Measurements from ENCODE around the gene MYO1C.
"Not testable (repeated sequence)": the region's sequence is repeated elsewhere in the genome, so short reads cannot be mapped to it uniquely, and the experiment has no call there.

DNA sequence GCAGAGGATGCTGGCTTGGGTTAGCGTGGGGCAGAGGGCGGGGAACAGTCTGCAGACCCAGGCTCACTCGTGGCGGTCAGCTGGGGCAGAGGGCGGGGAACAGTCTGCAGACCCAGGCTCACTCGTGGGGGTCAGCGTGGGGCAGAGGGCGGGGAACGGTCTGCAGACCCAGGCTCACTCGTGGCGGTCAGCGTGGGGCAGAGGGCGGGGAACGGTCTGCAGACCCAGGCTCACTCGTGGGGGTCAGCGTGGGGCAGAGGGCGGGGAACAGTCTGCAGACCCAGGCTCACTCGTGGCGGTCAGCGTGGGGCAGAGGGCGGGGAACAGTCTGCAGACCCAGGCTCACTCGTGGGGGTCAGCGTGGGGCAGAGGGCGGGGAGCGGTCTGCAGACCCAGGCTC lies 16.2 kb upstream of the MYO1C start:
- TF ChIP-seq, protein P1, sequence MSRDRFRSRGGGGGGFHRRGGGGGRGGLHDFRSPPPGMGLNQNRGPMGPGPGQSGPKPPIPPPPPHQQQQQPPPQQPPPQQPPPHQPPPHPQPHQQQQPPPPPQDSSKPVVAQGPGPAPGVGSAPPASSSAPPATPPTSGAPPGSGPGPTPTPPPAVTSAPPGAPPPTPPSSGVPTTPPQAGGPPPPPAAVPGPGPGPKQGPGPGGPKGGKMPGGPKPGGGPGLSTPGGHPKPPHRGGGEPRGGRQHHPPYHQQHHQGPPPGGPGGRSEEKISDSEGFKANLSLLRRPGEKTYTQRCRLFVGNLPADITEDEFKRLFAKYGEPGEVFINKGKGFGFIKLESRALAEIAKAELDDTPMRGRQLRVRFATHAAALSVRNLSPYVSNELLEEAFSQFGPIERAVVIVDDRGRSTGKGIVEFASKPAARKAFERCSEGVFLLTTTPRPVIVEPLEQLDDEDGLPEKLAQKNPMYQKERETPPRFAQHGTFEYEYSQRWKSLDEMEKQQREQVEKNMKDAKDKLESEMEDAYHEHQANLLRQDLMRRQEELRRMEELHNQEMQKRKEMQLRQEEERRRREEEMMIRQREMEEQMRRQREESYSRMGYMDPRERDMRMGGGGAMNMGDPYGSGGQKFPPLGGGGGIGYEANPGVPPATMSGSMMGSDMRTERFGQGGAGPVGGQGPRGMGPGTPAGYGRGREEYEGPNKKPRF (IDR thresholded peaks at IDR 0.05; ENCODE audit: low read depth, low read length), result not testable (repeated sequence)
- not testable (repeated sequence) for TF ChIP-seq TEAD4 (IDR thresholded peaks at IDR 0.05; ENCODE audit: low read length); TEAD4 (CRISPR knock-in tag; IDR thresholded peaks at IDR 0.05; ENCODE audit: borderline replicate concordance)
